ENCODE results near the gene HNRNPCL4.
"Not testable (repeated sequence)": the region's sequence is repeated elsewhere in the genome, so short reads cannot be mapped to it uniquely, and the experiment has no call there.

The HNRNPCL4 gene

DNA sequence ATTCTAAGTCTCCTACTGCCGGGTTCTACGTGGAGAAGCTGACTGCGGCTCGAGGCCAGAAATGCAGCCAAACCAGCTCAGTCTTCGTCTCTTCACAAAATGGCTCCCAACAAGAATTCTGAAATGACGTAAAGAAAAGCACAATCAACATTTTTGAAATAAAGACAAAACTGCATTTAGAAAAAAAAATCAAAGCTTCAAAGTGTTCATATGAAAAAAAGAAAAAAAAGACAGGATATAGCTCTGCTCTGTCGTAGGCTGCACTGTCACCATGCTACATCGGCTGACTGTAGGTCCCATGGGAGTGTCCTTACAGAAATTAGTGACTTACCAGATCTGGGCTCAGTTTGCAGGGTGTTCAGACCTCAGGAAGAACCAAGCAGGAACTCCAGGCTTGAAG is at the start of gene HNRNPCL4:
Gene HNRNPCL4 (minus strand): TSS at position 101 of the 400 bp plus-strand sequence. CDS start 164 bp downstream, outside the sequence.
- not testable (repeated sequence) for DNase-seq (ENCODE audit: low spot score)

- not testable (repeated sequence) for DNase-seq (ENCODE audit: low spot score)
Observed at GRCh38 chr1:13208712-13209111, 43.3 kb upstream of the HNRNPCL4 start.

DNA sequence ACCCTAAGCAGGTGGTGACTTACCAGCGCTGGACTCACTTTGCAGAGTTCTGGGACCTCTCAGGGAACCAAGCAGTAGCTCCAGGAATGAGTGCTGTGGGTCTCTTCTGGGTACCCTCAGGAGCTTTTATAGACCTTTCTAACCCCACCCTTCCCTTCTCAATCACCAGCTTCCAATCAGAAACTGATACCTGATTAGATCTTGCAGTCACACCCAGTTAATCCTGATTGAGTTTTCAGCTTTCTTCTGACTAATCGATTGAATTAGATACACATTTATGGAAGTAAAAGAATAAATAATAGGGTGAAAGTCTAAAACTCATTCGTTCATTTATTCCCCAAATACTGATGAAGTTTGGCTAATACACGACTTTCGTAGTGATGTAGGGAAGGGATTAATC is 35.9 kb upstream of the HNRNPCL4 start, which contains the start of gene PRAMEF13:
Gene PRAMEF13 (minus strand): TSS at position 101 of the 400 bp plus-strand sequence. CDS start 1,820 bp downstream, outside the sequence.
- not testable (repeated sequence) for DNase-seq (ENCODE audit: low spot score)

- not testable (repeated sequence) for DNase-seq (ENCODE audit: low spot score)
Observed at GRCh38 chr1:13171548-13171947, 6.1 kb upstream of the HNRNPCL4 start, which contains the start of gene PRAMEF9. TSS of gene PRAMEF9 (plus strand) at chr1:13171848. CDS start at chr1:13175281, 3,433 bp downstream.

DNA sequence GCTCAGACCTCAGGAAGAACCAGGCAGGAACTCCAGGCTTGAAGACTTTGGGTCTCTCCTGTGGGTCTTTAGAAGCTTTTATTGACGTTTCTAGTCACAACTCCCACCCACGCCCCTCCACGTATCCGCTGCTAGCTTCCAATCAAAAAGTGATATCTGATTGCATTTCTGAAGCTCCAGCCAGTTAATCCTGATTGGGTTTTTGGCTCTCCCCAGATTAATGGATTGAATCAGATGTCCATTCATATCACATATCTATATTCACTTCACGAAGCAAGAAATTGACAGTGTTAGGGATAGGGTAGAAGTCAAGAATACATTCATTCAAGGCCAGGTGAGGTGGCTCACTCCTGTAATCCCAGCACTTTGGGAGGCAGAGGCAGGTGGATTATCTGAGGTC is 9.5 kb downstream of the HNRNPCL4 start, which contains the start of gene PRAMEF26:
Gene PRAMEF26 (minus strand): TSS at position 101 of the 400 bp plus-strand sequence. CDS start 2,914 bp downstream, outside the sequence.
- not testable (repeated sequence) for DNase-seq (ENCODE audit: low spot score)

- DNase-seq (ENCODE audit: low spot score) = not testable (repeated sequence)
Observed at GRCh38 chr1:13116754-13117153, 48.7 kb downstream of the HNRNPCL4 start, which contains the start of gene HNRNPCL2. TSS of gene HNRNPCL2 (minus strand) at chr1:13116854. CDS start at chr1:13116400, 454 bp downstream.
